Lower leg skin (tissue), 4 donors: Measurements from ENCODE around the gene KMT2C. TPM values are rescaled to one million over a fixed set of nuclear protein-coding genes. Genes with fewer than 3 reads are reported as not detected.
A peak's percentile ranks its signal among the peaks of the same experiment; 100 is the strongest.
"Not testable (repeated sequence)": the region's sequence is repeated elsewhere in the genome, so short reads cannot be mapped to it uniquely, and the experiment has no call there.

Source experiments
- DNase-seq, 2 donors: peaks; one replicate each; pipeline ENCODE4 v3.0.0-alpha.2; 2019; ENCODE audit warnings: low spot score in 2 of 2
- H3K4me3 ChIP-seq: fragments of 200-600 bp; sonication (generic); 2 replicates; pipeline ENCODE4 v1.5.1; 2017; ENCODE audit warnings: mild to moderate bottlenecking, low read depth; ENCODE audit not compliant: poor library complexity, severe bottlenecking
- POLR2A ChIP-seq, 2 donors: fragments of 450-650 bp; IDR thresholded peaks; one replicate each; pipeline ENCODE4 v1.6.1; 2016 to 2017; ENCODE audit warnings: antibody characterized with exemption in 2 of 2, mild to moderate bottlenecking in 1 of 2, moderate library complexity in 1 of 2
- WGBS, 2 donors: methylation state at CpG; one replicate each; pipeline ENCODE4 v1.1.5; 2018; 5-methylcytosine and 5-hydroxymethylcytosine counted together
- intact Hi-C: fragments of 100-400 bp; cut with DNase I; formaldehyde crosslinking; loops from one replicate; pipeline ENCODE4 v1.15.0; 2023; ENCODE audit warnings: low total_unique reads
- total RNA-seq, 4 donors: library from RNA; depleted of rRNA; stranded (reverse); fragments of >200 nt; gene quantifications; one replicate each; pipeline ENCODE4 v1.1.0, GENCODE V29; 2016
- TF ChIP-seq, protein P1 (sequence below), 3 donors: fragments of 450-650 bp; IDR thresholded peaks; one replicate each; pipeline ENCODE4 v1.5.1; 2016; ENCODE audit warnings: antibody characterized with exemption in 3 of 3, mild to moderate bottlenecking in 3 of 3, moderate library complexity in 2 of 3

Gene KMT2C
- total RNA-seq, 4 donors from 2014 or later, result 64.6 to 79.3 (median 74.7) TPM

- WGBS, 2 donors, result 78 to 93% methylated on average over 6 of the region's 6 CpGs
- TF ChIP-seq, protein P1, sequence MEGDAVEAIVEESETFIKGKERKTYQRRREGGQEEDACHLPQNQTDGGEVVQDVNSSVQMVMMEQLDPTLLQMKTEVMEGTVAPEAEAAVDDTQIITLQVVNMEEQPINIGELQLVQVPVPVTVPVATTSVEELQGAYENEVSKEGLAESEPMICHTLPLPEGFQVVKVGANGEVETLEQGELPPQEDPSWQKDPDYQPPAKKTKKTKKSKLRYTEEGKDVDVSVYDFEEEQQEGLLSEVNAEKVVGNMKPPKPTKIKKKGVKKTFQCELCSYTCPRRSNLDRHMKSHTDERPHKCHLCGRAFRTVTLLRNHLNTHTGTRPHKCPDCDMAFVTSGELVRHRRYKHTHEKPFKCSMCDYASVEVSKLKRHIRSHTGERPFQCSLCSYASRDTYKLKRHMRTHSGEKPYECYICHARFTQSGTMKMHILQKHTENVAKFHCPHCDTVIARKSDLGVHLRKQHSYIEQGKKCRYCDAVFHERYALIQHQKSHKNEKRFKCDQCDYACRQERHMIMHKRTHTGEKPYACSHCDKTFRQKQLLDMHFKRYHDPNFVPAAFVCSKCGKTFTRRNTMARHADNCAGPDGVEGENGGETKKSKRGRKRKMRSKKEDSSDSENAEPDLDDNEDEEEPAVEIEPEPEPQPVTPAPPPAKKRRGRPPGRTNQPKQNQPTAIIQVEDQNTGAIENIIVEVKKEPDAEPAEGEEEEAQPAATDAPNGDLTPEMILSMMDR (IDR thresholded peaks at IDR 0.05), result no peak
- no peak for TF ChIP-seq POLR2A (IDR thresholded peaks at IDR 0.05)
- no peak for DNase-seq
- intact Hi-C loops, result no loop called here
- no peak overlapping the region for H3K4me3 ChIP-seq
These were observed 7.8 kb upstream of the KMT2C start for GRCh38 chr7:152443586-152443985.

DNA sequence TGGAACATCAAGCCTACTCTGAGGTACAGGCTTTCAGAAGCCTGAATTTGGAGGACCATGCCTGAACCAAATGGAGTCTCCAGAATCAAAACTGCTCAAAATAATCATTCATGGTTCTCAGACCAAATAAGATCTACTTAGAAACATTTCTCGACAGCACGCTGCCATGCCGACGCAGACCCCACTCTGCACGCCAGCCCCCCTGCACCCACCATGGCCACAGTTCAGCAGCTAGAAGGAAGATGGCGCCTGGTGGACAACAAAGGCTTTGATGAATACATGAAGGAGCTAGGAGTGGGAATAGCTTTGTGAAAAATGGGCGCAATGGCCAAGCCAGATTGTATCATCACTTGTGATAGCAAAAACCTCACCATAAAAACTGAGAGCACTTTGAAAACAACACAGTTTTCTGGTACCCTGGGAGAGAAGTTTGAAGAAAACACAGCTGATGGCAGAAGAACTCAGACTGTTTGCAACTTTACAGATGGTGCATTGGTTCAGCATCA lies 6.6 kb upstream of the KMT2C start:
- peak in 1 of 2 donors; percentile 56 for DNase-seq
- intact Hi-C loops, result no loop called here
- no peak overlapping the region for H3K4me3 ChIP-seq
- TF ChIP-seq POLR2A (IDR thresholded peaks at IDR 0.05), result no peak
- TF ChIP-seq, protein P1 (IDR thresholded peaks at IDR 0.05), result no peak
- 95 to 97% methylated on average over 7 of the region's 7 CpGs for WGBS, 2 donors

- 89% methylated on average over 8 of the region's 8 CpGs for WGBS, 2 donors
- H3K4me3 ChIP-seq, DNase-seq, intact Hi-C loops: not testable (repeated sequence)
These were observed 6.0 kb upstream of the KMT2C start for GRCh38 chr7:152441810-152442209.

GRCh38 chr7:152441168-152441567 lies 5.4 kb upstream of the KMT2C start:
- intact Hi-C loops, DNase-seq, H3K4me3 ChIP-seq: not testable (repeated sequence)
- 81 to 87% methylated on average over 7 of the region's 7 CpGs for WGBS, 2 donors

DNA sequence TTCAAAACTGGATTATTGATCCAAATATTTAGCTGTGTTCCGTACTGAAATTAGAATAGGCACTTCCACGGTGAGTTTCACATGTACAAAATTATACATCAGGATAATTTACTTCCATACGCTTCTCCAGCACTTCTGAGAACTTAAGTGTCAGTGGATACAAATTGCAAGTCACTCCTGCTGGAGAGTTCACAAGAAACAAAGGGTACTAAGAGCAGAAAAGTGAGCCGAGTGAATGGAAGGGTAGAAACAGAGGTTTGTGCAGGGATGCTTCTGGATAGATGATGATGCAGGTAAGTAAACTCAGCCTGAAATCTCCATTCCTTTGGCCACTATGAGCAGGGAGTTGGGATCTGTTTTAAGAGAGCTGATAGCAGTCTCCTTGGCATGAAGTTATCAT lies 2.2 kb upstream of the KMT2C start:
- H3K4me3 ChIP-seq, DNase-seq, intact Hi-C loops: not testable (repeated sequence)
- WGBS, 2 donors, result 58 to 68% methylated on average over 4 of the region's 4 CpGs

- intact Hi-C loops, H3K4me3 ChIP-seq, DNase-seq: not testable (repeated sequence)
- 7 to 12% methylated on average over 22 of the region's 22 CpGs for WGBS, 2 donors
These were observed 1.2 kb upstream of the KMT2C start for GRCh38 chr7:152436931-152437575.

GRCh38 chr7:152436111-152436930 lies 518 bp upstream of the KMT2C start:
- peak; percentile 89 to 98 for DNase-seq
- WGBS, 2 donors, result 0% methylated on average over 25 to 51 of the region's 132 CpGs
- intact Hi-C loops, result no loop called here
- no peak for TF ChIP-seq POLR2A (IDR thresholded peaks at IDR 0.05)
- TF ChIP-seq, protein P1 (IDR thresholded peaks at IDR 0.05), result no peak
- H3K4me3 ChIP-seq, result no peak overlapping the region

- 0% methylated on average over 58 of the region's 58 CpGs for WGBS, 2 donors
- H3K4me3 ChIP-seq, result peak overlapping the region; percentile 95
- DNase-seq, result peak in 1 of 2 donors; percentile 90
- intact Hi-C loops, result not testable (repeated sequence)
These were observed 1.1 kb downstream of the KMT2C start for GRCh38 chr7:152434511-152435383.

DNA sequence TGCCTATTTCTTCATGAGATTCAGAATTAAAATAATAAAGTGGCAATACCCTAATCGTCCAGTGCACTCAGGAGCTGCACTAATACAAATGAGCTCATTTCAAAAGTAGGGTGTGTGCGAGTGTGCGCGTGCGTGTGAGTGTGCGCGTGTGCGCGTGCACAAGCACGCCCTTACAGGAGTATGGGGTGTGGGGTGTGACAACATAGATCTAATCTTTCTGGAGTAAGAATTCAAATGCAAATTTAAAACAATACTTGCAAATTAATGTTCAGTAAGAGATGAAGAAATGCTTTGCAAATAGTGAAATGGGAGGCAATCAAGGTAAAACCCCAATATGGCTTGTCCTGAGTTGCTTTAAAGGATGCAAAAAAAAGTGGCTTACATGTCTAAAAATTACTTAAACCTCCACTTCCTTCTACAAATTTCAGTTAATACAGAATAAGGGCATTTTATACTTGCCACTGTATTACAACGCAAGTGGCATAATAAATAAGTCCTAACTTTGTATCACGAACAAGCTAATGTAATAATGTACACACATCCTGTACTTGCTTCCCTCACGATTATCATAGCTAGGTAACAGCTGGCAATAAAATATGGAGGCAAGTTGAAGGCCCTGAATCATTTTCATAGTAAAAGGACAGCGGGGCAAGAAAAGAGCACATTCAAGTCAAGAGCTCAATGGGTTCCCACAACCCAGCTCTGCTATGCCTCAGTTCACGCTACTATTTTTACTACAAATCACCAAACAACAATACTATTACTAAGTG lies 1.9 kb downstream of the KMT2C start:
- peak overlapping the region; percentile 95 for H3K4me3 ChIP-seq
- DNase-seq, result peak; percentile 44 to 84
- WGBS, 2 donors, result 4 to 5% methylated on average over 15 of the region's 15 CpGs
- intact Hi-C loops, result not testable (repeated sequence)

- intact Hi-C loops, H3K4me3 ChIP-seq: not testable (repeated sequence)
- WGBS, 2 donors, result 87 to 90% methylated on average over 10 of the region's 10 CpGs
- peak in 1 of 2 donors; percentile 64 for DNase-seq
These were observed 3.1 kb downstream of the KMT2C start for GRCh38 chr7:152432735-152433134.
